Tibial nerve (tissue), 4 donors: Measurements from ENCODE around the gene MTNR1A. TPM values are rescaled to one million over a fixed set of nuclear protein-coding genes. Genes with fewer than 3 reads are reported as not detected.
"Not testable (repeated sequence)": the region's sequence is repeated elsewhere in the genome, so short reads cannot be mapped to it uniquely, and the experiment has no call there.

ENCODE experiments used
- DNase-seq, 2 donors: peaks; one replicate each; pipeline ENCODE4 v3.0.0-alpha.2; 2019; ENCODE audit warnings: low spot score in 2 of 2
- H3K27ac ChIP-seq, 4 donors: fragments of 200-600 bp; sonication (generic) in 3 of 4; one replicate each; pipeline ENCODE4 v1.5.1; 2017 to 2019; ENCODE audit warnings: mild to moderate bottlenecking in 1 of 4
- H3K27me3 ChIP-seq, 2 donors: fragments of 200-600 bp; sonication (generic) in 1 of 2; one replicate each; pipeline versions ENCODE4 v1.5.1 to v1.6.0; 2017 to 2019
- H3K36me3 ChIP-seq, 3 donors: fragments of 200-600 bp; sonication (generic); one replicate each; pipeline ENCODE4 v1.5.1; 2018 to 2019
- H3K4me1 ChIP-seq, 4 donors: fragments of 200-600 bp; sonication (generic) in 3 of 4; one replicate each; pipeline ENCODE4 v1.5.1; 2017 to 2019
- H3K4me3 ChIP-seq, 4 donors: fragments of 200-600 bp; sonication (generic) in 3 of 4; one replicate each; pipeline ENCODE4 v1.5.1; 2017 to 2019; ENCODE audit warnings: mild to moderate bottlenecking in 1 of 4, moderate library complexity in 1 of 4
- H3K9me3 ChIP-seq, 4 donors: fragments of 200-600 bp; sonication (generic) in 3 of 4; one replicate each; pipeline ENCODE4 v1.5.1; 2017 to 2019
- EP300 ChIP-seq, 2 donors: sonication (generic); formaldehyde crosslinking; IDR thresholded peaks; one replicate each; pipeline ENCODE4 v1.6.1; 2017; ENCODE audit warnings: antibody characterized with exemption in 2 of 2, mild to moderate bottlenecking in 1 of 2
- POLR2A ChIP-seq, 2 donors: fragments of 450-650 bp; IDR thresholded peaks; one replicate each; pipeline ENCODE4 v1.6.1; 2017; ENCODE audit warnings: antibody characterized with exemption in 2 of 2, mild to moderate bottlenecking in 2 of 2, moderate library complexity in 2 of 2
- WGBS, 2 donors: methylation state at CpG; one replicate each; pipeline ENCODE4 v1.1.5; 2018; 5-methylcytosine and 5-hydroxymethylcytosine counted together
- total RNA-seq, 4 donors: library from RNA; depleted of rRNA; stranded (reverse); fragments of >200 nt; gene quantifications; one replicate each; pipeline ENCODE4 v1.1.0, GENCODE V29; 2016
- TF ChIP-seq, protein P1 (sequence below), 5 experiments: fragments of 200-600 bp in 3 of 5; fragments of 450-650 bp in 2 of 5; sonication (generic) in 3 of 5; IDR thresholded peaks; one replicate each; pipeline ENCODE4 v1.5.1; 2016 to 2019; ENCODE audit warnings: antibody characterized with exemption in 5 of 5, mild to moderate bottlenecking in 3 of 5, moderate library complexity in 2 of 5

The MTNR1A gene
- total RNA-seq, 4 donors from 2014 or later: not detected

DNA sequence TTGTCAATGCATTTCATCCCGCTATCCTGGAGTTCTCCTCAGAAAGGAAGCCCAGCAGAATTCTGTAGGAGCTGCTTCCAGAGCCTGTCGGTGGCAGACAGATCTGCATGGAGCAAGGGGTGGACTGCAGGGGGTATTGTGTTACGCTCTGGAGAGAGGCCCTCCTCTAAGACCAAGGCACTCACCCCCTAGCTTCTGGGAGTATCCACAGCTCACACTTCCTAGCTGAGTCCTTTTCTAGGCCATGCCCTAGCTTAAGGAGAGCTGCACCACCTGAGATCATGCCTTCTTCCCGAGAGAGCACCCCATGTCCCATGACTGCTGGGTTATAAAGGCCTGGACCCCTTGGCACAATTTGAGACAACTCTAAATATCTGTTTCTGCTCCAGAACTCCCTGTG, 39.1 kb downstream of the MTNR1A start:
- H3K36me3 ChIP-seq: no peaks in the 10 kb centered on the region
- H3K4me1 ChIP-seq: no peaks in the 10 kb centered on the region
- TF ChIP-seq POLR2A (IDR thresholded peaks at IDR 0.05): no peak
- no peak for TF ChIP-seq EP300 (IDR thresholded peaks at IDR 0.05)
- TF ChIP-seq, protein P1, sequence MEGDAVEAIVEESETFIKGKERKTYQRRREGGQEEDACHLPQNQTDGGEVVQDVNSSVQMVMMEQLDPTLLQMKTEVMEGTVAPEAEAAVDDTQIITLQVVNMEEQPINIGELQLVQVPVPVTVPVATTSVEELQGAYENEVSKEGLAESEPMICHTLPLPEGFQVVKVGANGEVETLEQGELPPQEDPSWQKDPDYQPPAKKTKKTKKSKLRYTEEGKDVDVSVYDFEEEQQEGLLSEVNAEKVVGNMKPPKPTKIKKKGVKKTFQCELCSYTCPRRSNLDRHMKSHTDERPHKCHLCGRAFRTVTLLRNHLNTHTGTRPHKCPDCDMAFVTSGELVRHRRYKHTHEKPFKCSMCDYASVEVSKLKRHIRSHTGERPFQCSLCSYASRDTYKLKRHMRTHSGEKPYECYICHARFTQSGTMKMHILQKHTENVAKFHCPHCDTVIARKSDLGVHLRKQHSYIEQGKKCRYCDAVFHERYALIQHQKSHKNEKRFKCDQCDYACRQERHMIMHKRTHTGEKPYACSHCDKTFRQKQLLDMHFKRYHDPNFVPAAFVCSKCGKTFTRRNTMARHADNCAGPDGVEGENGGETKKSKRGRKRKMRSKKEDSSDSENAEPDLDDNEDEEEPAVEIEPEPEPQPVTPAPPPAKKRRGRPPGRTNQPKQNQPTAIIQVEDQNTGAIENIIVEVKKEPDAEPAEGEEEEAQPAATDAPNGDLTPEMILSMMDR (IDR thresholded peaks at IDR 0.05): no peak
- no peak overlapping the region for H3K4me3 ChIP-seq
- peaks cover 0 to 7% (median 0%) of the 10 kb centered on the region in 4 donors for H3K9me3 ChIP-seq
- no peak for DNase-seq
- H3K27me3 ChIP-seq: no peaks in the 10 kb centered on the region
- WGBS, 2 donors: 58 to 79% methylated on average over 3 to 4 of the region's 4 CpGs
- no peak overlapping the region for H3K27ac ChIP-seq

DNA sequence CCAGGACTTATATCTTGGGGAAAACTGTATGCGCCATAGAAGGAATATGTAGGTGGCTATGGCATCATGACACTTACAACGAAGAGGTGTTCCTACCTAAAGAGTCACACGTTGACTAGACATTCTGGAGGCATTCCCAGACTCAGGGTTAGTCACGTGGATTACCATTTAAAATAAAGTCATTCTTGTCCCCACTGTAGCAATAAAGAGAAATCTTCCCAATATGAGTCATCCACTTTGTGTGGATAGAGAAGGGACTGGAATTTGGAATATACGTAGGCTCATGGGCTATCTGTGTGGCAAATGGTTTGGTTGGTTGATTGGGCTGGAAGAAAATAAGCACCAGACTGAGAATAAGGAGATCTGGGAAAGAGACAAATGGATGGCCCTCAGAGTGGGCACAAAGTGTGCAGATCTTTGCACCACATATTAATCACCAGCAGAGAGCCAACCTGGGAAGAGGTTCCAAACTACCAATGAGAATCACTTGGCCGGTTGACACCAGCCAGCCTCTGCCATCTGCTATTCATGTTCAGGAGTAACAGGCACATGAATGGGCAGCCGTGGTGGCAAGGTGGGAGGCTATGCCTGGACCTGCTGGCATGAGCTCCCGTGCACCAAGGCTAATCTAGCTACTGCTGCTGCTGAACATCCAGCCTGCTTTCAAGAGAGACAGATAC, 41.0 kb downstream of the MTNR1A start:
- Histone ChIP-seq H3K9me3 (peaks cover 0 to 21% (median 0%) of the 10 kb centered on the region in 4 donors), H3K36me3 (no peaks in the 10 kb centered on the region), H3K27me3 (no peaks in the 10 kb centered on the region), H3K4me3 (no peak overlapping the region), H3K27ac (no peak overlapping the region), H3K4me1 (no peaks in the 10 kb centered on the region)
- no peak for DNase-seq
- TF ChIP-seq POLR2A (IDR thresholded peaks at IDR 0.05) (no peak), EP300 (IDR thresholded peaks at IDR 0.05) (no peak)
- TF ChIP-seq, protein P1 (IDR thresholded peaks at IDR 0.05): no peak
- WGBS, 2 donors: 78 to 86% methylated on average over 7 to 8 of the region's 8 CpGs

DNA sequence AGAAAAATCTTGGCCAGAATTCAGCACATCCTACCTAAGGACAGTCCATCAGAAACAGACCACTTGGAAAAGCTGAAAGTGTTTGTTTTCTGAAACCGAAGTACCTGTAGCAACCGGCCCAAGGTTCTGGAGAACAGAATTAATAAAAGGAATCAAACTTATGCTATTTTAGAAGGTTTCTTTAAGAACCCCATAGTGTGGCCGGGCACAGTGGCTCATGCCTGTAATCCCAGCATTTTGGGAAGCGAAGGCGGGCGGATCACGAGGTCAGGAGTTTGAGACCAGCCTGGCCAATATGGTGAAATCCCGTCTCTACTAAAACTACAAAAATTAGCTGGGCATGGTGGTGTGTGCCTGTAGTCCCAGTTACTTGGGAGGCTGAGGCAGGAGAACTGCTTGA, 50.6 kb downstream of the MTNR1A start:
- H3K9me3 ChIP-seq, H3K27ac ChIP-seq, DNase-seq, H3K36me3 ChIP-seq, H3K27me3 ChIP-seq, H3K4me1 ChIP-seq, H3K4me3 ChIP-seq: not testable (repeated sequence)
- 91 to 95% methylated on average over 8 of the region's 8 CpGs for WGBS, 2 donors

DNA sequence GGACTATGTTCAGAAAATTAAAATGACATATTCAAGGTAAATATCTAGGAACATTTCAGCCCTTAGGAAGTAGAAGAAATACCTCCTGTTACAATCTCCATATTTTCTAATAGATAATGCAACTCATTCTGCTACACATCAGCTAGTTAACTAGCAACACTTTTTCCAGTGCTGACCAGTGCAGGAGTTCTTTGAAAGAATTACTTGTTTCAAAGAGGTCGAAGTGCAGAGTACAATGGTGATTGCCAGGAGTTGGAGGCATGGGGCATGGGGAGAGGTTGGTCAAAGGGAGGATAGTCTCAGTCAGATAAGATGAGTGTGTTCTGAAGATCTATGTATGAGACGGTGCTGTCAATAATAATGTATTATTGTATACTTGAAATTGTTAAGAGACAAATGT, 53.1 kb downstream of the MTNR1A start:
- DNase-seq: no peak
- Histone ChIP-seq H3K36me3 (no peaks in the 10 kb centered on the region), H3K9me3 (no peaks in the 10 kb centered on the region), H3K27ac (no peak overlapping the region), H3K27me3 (no peaks in the 10 kb centered on the region), H3K4me1 (no peaks in the 10 kb centered on the region), H3K4me3 (no peak overlapping the region)
- TF ChIP-seq POLR2A (IDR thresholded peaks at IDR 0.05) (no peak), EP300 (IDR thresholded peaks at IDR 0.05) (no peak)
- TF ChIP-seq, protein P1 (IDR thresholded peaks at IDR 0.05): no peak
- WGBS, 2 donors: 47 to 55% methylated on average over 2 of the region's 2 CpGs

DNA sequence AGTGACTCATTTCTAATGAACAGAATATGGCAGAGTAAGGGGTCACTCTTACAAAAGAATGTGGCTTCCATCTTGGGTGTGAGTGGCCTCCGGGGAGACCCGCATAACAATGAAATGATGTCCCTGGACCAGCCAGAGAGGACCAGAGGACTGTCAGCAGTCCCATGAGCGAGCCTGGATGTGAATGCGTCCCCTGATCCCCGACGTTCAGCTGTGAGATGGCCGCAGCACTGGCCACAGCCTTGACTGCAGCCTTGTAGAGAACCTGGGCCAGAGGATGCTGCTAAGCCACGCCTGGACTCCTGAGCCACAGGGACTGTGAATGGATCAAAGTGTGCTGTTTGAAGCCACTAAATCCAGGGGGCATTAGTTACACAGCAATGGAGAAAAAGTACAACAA, 53.8 kb downstream of the MTNR1A start:
- H3K9me3 ChIP-seq: no peaks in the 10 kb centered on the region
- H3K36me3 ChIP-seq: no peaks in the 10 kb centered on the region
- no peak overlapping the region for H3K4me3 ChIP-seq
- no peak for DNase-seq
- no peaks in the 10 kb centered on the region for H3K4me1 ChIP-seq
- TF ChIP-seq EP300 (IDR thresholded peaks at IDR 0.05) (no peak), POLR2A (IDR thresholded peaks at IDR 0.05) (no peak)
- TF ChIP-seq, protein P1 (IDR thresholded peaks at IDR 0.05): no peak
- WGBS, 2 donors: 84 to 93% methylated on average over 8 of the region's 8 CpGs
- no peak overlapping the region for H3K27ac ChIP-seq
- H3K27me3 ChIP-seq: no peaks in the 10 kb centered on the region
